ENCODE results near the gene ROBO1. TPM values are rescaled to one million over a fixed set of nuclear protein-coding genes. Genes with fewer than 3 reads are reported as not detected.

ROBO1 gene
- total RNA-seq, 1 donor from 2014 or later: 27.1 TPM

DNA sequence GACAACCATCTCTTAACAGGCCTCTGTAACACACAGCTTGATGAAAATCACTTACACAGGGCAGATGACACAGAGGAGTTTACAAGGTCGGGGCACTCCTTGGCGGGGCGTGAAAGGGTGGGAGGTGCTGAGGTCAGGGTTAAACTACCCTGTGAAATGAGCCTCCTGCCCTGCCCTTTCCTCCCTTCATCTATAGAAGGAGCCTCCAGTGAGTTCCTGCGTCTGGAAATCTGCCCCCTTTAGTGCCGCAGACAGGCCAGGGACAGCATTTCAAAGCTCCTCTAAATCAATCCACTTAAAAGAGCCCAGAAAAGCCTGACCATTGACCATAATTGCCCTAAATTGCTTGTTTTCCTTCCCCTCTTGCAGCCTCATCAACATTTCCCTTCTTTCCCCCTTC, 1.9 kb downstream of the ROBO1 start:
- Histone ChIP-seq H3K27me3 (peaks cover 12% of the 10 kb centered on the region), H3K4me1 (no peaks in the 10 kb centered on the region), H3K36me3 (no peaks in the 10 kb centered on the region), H3K27ac (no peak overlapping the region), H3K9me3 (no peaks in the 10 kb centered on the region), H3K4me3 (no peak overlapping the region)
- ATAC-seq (no peak), DNase-seq (no peak)
- TF ChIP-seq, protein P1, sequence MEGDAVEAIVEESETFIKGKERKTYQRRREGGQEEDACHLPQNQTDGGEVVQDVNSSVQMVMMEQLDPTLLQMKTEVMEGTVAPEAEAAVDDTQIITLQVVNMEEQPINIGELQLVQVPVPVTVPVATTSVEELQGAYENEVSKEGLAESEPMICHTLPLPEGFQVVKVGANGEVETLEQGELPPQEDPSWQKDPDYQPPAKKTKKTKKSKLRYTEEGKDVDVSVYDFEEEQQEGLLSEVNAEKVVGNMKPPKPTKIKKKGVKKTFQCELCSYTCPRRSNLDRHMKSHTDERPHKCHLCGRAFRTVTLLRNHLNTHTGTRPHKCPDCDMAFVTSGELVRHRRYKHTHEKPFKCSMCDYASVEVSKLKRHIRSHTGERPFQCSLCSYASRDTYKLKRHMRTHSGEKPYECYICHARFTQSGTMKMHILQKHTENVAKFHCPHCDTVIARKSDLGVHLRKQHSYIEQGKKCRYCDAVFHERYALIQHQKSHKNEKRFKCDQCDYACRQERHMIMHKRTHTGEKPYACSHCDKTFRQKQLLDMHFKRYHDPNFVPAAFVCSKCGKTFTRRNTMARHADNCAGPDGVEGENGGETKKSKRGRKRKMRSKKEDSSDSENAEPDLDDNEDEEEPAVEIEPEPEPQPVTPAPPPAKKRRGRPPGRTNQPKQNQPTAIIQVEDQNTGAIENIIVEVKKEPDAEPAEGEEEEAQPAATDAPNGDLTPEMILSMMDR (IDR thresholded peaks at IDR 0.05): no peak
- intact Hi-C loops (cut with DNase I): no loop called here

- ATAC-seq (no peak), DNase-seq (no peak)
- TF ChIP-seq, protein P1 (IDR thresholded peaks at IDR 0.05): no peak
- Histone ChIP-seq H3K27ac (no peak overlapping the region), H3K36me3 (no peaks in the 10 kb centered on the region), H3K9me3 (no peaks in the 10 kb centered on the region), H3K27me3 (peaks cover 2% of the 10 kb centered on the region), H3K4me3 (no peak overlapping the region), H3K4me1 (no peaks in the 10 kb centered on the region)
- intact Hi-C loops (cut with DNase I): no loop called here
Measured at GRCh38 chr3:79761441-79761840, 6.4 kb downstream of the ROBO1 start.

DNA sequence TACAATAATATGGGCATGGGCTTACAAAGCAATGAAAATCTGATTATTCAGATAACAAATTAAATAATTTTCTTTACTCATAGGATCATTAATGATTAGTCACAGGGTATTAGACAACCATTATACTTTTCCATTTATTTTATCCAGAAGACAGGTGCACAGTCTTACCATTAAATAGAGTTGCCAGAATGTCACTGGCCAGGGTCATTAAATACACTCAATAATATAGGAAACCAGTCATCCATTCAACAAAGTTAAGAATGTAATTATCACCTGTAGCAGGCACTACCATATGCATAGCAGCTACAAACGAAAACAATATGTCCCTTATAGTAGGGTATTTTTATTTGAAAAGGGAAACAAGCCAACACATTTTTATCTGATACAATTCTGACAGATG, 16.1 kb downstream of the ROBO1 start:
- H3K4me3 ChIP-seq: no peak overlapping the region
- H3K9me3 ChIP-seq: no peaks in the 10 kb centered on the region
- no peaks in the 10 kb centered on the region for H3K27me3 ChIP-seq
- H3K36me3 ChIP-seq: no peaks in the 10 kb centered on the region
- H3K27ac ChIP-seq: no peak overlapping the region
- DNase-seq (no peak), ATAC-seq (no peak)
- TF ChIP-seq, protein P1 (IDR thresholded peaks at IDR 0.05): no peak
- intact Hi-C loops (cut with DNase I): no loop called here
- H3K4me1 ChIP-seq: no peaks in the 10 kb centered on the region

DNA sequence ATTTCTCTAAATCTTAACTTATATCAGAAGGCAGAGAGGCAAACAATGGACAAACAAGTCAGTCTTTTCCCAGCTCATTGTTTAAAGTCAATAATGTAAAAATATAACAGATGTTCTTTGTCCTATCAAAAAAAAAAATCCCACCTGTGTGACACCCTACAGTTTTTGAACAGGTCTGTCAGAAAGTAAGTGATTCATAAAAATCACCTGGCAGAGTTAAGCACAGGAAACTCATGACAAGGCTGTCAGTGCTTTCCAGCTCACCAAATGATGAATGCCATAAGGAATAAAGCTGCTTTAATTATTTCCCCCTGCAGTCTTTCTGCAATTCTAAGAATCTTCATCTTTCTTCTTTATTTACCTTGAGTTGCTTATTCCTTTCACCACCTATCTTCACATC, 30.3 kb downstream of the ROBO1 start:
- no peaks in the 10 kb centered on the region for H3K4me1 ChIP-seq

GRCh38 chr3:79729096-79729495, 38.7 kb downstream of the ROBO1 start:
- Histone ChIP-seq H3K4me1 (no peaks in the 10 kb centered on the region), H3K27me3 (no peaks in the 10 kb centered on the region), H3K27ac (no peak overlapping the region), H3K36me3 (no peaks in the 10 kb centered on the region), H3K9me3 (no peaks in the 10 kb centered on the region), H3K4me3 (no peak overlapping the region)
- ATAC-seq (no peak), DNase-seq (no peak)
- intact Hi-C loops (cut with DNase I): no loop called here
- TF ChIP-seq, protein P1 (IDR thresholded peaks at IDR 0.05): no peak

More for the DNA sequence above, 30.3 kb downstream of the ROBO1 start:
- no peaks in the 10 kb centered on the region for H3K36me3 ChIP-seq
- no peak for ATAC-seq
- H3K9me3 ChIP-seq: no peaks in the 10 kb centered on the region
- H3K27ac ChIP-seq: no peak overlapping the region
- no peaks in the 10 kb centered on the region for H3K27me3 ChIP-seq
- intact Hi-C loops (cut with DNase I): no loop called here
- no peak overlapping the region for H3K4me3 ChIP-seq
- TF ChIP-seq, protein P1 (IDR thresholded peaks at IDR 0.05): no peak
- DNase-seq: no peak

GRCh38 chr3:79726786-79727185, 41.0 kb downstream of the ROBO1 start:
- Histone ChIP-seq H3K27me3 (no peaks in the 10 kb centered on the region), H3K27ac (no peak overlapping the region), H3K9me3 (no peaks in the 10 kb centered on the region), H3K36me3 (no peaks in the 10 kb centered on the region), H3K4me3 (no peak overlapping the region), H3K4me1 (no peaks in the 10 kb centered on the region)
- intact Hi-C loops (cut with DNase I): no loop called here
- ATAC-seq: no peak
- DNase-seq: no peak
- TF ChIP-seq, protein P1 (IDR thresholded peaks at IDR 0.05): no peak

All from upper lobe of right lung (tissue), 1 donor.